Measurements from ENCODE around the gene CHSY1. TPM values are rescaled to one million over a fixed set of nuclear protein-coding genes. Genes with fewer than 3 reads are reported as not detected.
"Not testable (repeated sequence)": the region's sequence is repeated elsewhere in the genome, so short reads cannot be mapped to it uniquely, and the experiment has no call there.

Gene CHSY1
- total RNA-seq, 1 donor from 2014 or later: 23.3 TPM

DNA sequence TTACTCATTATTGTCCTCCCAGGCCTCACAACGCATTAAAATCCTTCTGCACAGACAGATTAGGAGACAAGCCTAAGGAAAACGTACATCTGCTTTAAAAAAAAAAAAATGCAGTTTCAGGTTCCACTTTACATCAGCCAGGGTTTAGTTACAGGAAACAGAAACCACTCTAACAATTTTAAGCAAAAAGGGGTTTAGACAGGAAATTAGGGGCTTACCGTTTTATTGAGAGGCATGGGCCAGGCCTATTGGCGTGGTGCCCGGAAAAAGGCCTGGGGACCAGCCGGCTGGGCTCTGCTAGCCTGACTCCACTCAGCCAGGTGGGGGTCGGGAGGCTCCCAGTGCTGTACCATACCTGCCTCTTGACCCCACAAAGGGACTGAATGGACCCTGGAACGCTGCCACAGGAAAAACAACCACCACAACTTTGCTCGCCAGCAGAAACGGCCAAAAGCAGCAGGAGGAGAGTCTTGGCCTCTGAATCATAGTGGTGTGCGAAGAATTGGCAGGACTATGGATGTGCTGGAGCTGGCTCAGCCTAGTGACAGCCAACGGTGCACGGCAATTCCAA, 124.3 kb downstream of the CHSY1 start:
- peaks cover 5% of the 10 kb centered on the region for H3K27me3 Mint-ChIP-seq (ENCODE audit: insufficient read depth, low read depth)
- Histone ChIP-seq H3K79me2 (ENCODE audit: low read depth) (no peaks in the 10 kb centered on the region), H3K27me3 (no peaks in the 10 kb centered on the region), H2AFZ (replicated peaks) (peak overlapping the region; percentile 1), H3K36me3 (no peaks in the 10 kb centered on the region), H3K4me3 (no peak overlapping the region), H3K4me1 (peaks cover 18% of the 10 kb centered on the region), H3K27ac (peak overlapping the region; percentile 86), H3F3A (ENCODE audit: low read depth) (peaks cover 28% of the 10 kb centered on the region), H4K20me1 (ENCODE audit: low read depth) (no peaks in the 10 kb centered on the region), H3K4me2 (peak overlapping the region; percentile 60), H3K9me3 (ENCODE audit: low read depth) (no peaks in the 10 kb centered on the region), H3K9ac (no peak overlapping the region)
- DNase-seq (ENCODE audit: low spot score): no peak
- no peak for TF ChIP-seq EZH2phosphoT487 (IDR thresholded peaks at IDR 0.05)
- no peak for TF ChIP-seq CTCF (IDR thresholded peaks at IDR 0.05)
- no peak for TF ChIP-seq EZH2 (IDR thresholded peaks at IDR 0.05)
- peaks cover 31% of the 10 kb centered on the region for H3K4me1 Mint-ChIP-seq
- no peaks in the 10 kb centered on the region for H3K36me3 Mint-ChIP-seq
- H3K9me3 Mint-ChIP-seq: peaks cover 8% of the 10 kb centered on the region
- H3K27ac Mint-ChIP-seq: peak overlapping the region; percentile 79
- H3K4me3 Mint-ChIP-seq: peak overlapping the region; percentile 44

GRCh38 chr15:101126618-101127505, 125.0 kb downstream of the CHSY1 start:
- Mint-ChIP-seq H3K36me3 (no peaks in the 10 kb centered on the region), H3K27me3 (ENCODE audit: insufficient read depth, low read depth) (peaks cover 5% of the 10 kb centered on the region), H3K4me3 (peak overlapping the region; percentile 19), H3K4me1 (peaks cover 35% of the 10 kb centered on the region), H3K9me3 (peaks cover 8% of the 10 kb centered on the region), H3K27ac (peak overlapping the region; percentile 79)
- Histone ChIP-seq H3K4me3 (no peak overlapping the region), H3K27me3 (no peaks in the 10 kb centered on the region), H3K79me2 (ENCODE audit: low read depth) (no peaks in the 10 kb centered on the region), H3K36me3 (no peaks in the 10 kb centered on the region), H4K20me1 (ENCODE audit: low read depth) (no peaks in the 10 kb centered on the region), H2AFZ (replicated peaks) (peak overlapping the region; percentile 1), H3F3A (ENCODE audit: low read depth) (peaks cover 28% of the 10 kb centered on the region), H3K9ac (no peak overlapping the region), H3K4me1 (peaks cover 20% of the 10 kb centered on the region), H3K9me3 (ENCODE audit: low read depth) (no peaks in the 10 kb centered on the region), H3K27ac (peak overlapping the region; percentile 86), H3K4me2 (peak overlapping the region; percentile 60)
- peak; percentile 53 for DNase-seq (ENCODE audit: low spot score)
- no peak for TF ChIP-seq EZH2phosphoT487 (IDR thresholded peaks at IDR 0.05)
- TF ChIP-seq EZH2 (IDR thresholded peaks at IDR 0.05): no peak

DNA sequence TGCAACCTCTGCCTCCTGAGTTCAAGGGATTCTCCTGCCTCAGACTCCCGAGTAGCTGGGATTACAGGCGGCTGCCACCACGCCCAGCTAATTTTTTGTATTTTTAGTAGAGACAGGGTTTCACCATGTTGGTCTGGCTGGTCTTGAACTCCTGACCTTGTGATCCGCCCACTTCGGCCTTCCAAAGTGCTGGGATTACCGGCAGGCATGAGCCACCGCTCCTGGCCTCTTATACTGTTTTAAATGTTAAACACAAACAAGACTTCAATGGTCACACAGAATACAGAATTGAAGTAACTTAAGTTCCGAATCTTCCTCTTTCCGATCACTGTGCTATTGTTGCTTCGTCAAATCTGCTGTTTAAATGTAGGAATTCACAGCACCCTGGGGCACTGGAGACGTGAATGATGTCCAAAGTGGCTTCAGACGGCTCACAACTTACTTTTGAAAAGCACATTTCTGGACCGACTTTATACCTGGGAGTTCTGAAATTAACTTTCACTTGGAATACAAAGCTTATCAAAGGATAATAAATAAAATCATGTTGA, 125.9 kb downstream of the CHSY1 start:
- H3K27me3 Mint-ChIP-seq (ENCODE audit: insufficient read depth, low read depth); H2AFZ ChIP-seq (replicated peaks); H3K4me3 ChIP-seq; H3K27ac ChIP-seq; H3K27ac Mint-ChIP-seq; H3K79me2 ChIP-seq (ENCODE audit: low read depth); H3K4me2 ChIP-seq; DNase-seq (ENCODE audit: low spot score); H3K36me3 ChIP-seq; H3K9me3 ChIP-seq (ENCODE audit: low read depth); H3K9ac ChIP-seq; H3K27me3 ChIP-seq; H3K9me3 Mint-ChIP-seq; H4K20me1 ChIP-seq (ENCODE audit: low read depth); H3K36me3 Mint-ChIP-seq; H3K4me3 Mint-ChIP-seq: not testable (repeated sequence)
- Histone ChIP-seq H3F3A (ENCODE audit: low read depth) (peaks cover 28% of the 10 kb centered on the region), H3K4me1 (peaks cover 29% of the 10 kb centered on the region)
- H3K4me1 Mint-ChIP-seq: peaks cover 43% of the 10 kb centered on the region

Other genes starting within 250 kb of the CHSY1 start
- 26.0 and 39.1 TPM in 2 replicates for gene SELENOS, start 25.4 kb upstream of the CHSY1 start, total RNA-seq (ENCODE audit: low replicate concordance)
- gene SNRPA1, start 43.2 kb upstream of the CHSY1 start, total RNA-seq (ENCODE audit: low replicate concordance): 64.6 and 98.0 TPM in 2 replicates
- 1.9 and 2.2 TPM in 2 replicates for gene PCSK6, start 237.7 kb upstream of the CHSY1 start, total RNA-seq (ENCODE audit: low replicate concordance)

Data from neural progenitor cell (in vitro differentiated cells).